Activated CD4-positive, CD25-positive, alpha-beta regulatory T cell (primary cell): ENCODE data around the gene KRTAP10-12.
"Not testable (repeated sequence)": the region's sequence is repeated elsewhere in the genome, so short reads cannot be mapped to it uniquely, and the experiment has no call there.

ENCODE experiments used
- DNase-seq, 4 experiments: peaks; one replicate each; lab custom pipeline; 2025; lab: John Stamatoyannopoulos, UW

The KRTAP10-12 gene

GRCh38 chr21:44670642-44671432 lies 26.1 kb upstream of the KRTAP10-12 start:
- DNase-seq, result no peak

- no peak for DNase-seq
Measured at GRCh38 chr21:44671911-44672310, 25.1 kb upstream of the KRTAP10-12 start.

- no peak for DNase-seq
Measured at GRCh38 chr21:44677881-44678280, 19.1 kb upstream of the KRTAP10-12 start.

- DNase-seq, result no peak
Measured at GRCh38 chr21:44681152-44681551, 15.8 kb upstream of the KRTAP10-12 start.

- DNase-seq, result no peak
Measured at GRCh38 chr21:44681861-44682579, 15.0 kb upstream of the KRTAP10-12 start, which contains the start of gene KRTAP12-1. Gene KRTAP12-1, minus strand, starts transcription at chr21:44682163. Its CDS starts 40 bp downstream, at chr21:44682123.

GRCh38 chr21:44682580-44683151 lies 14.3 kb upstream of the KRTAP10-12 start:
- no peak for DNase-seq

- no peak for DNase-seq
Measured at GRCh38 chr21:44684077-44684476, 12.9 kb upstream of the KRTAP10-12 start.

- no peak for DNase-seq
Measured at GRCh38 chr21:44684483-44684882, 12.5 kb upstream of the KRTAP10-12 start.

- not testable (repeated sequence) for DNase-seq
Measured at GRCh38 chr21:44685050-44685449, 11.9 kb upstream of the KRTAP10-12 start.

- no peak for DNase-seq
Measured at GRCh38 chr21:44686000-44686781, 10.8 kb upstream of the KRTAP10-12 start.

GRCh38 chr21:44686843-44687561 lies 10.0 kb upstream of the KRTAP10-12 start:
- DNase-seq, result no peak

- DNase-seq, result no peak
Measured at GRCh38 chr21:44687671-44688070, 9.3 kb upstream of the KRTAP10-12 start.

GRCh38 chr21:44689740-44690139 lies 7.2 kb upstream of the KRTAP10-12 start:
- DNase-seq, result not testable (repeated sequence)

- DNase-seq, result no peak
Measured at GRCh38 chr21:44691686-44692085, 5.3 kb upstream of the KRTAP10-12 start.

- DNase-seq, result no peak
Measured at GRCh38 chr21:44692798-44693512, 4.0 kb upstream of the KRTAP10-12 start.

- DNase-seq, result no peak
Measured at GRCh38 chr21:44694776-44695175, 2.2 kb upstream of the KRTAP10-12 start.

- no peak for DNase-seq
Measured at GRCh38 chr21:44695184-44695583, 1.8 kb upstream of the KRTAP10-12 start.

- no peak for DNase-seq
Measured at GRCh38 chr21:44695641-44696040, 1.3 kb upstream of the KRTAP10-12 start.

- DNase-seq, result no peak
Measured at GRCh38 chr21:44696572-44696971, 400 bp upstream of the KRTAP10-12 start.

GRCh38 chr21:44697811-44698734 lies 1.1 kb downstream of the KRTAP10-12 start:
- DNase-seq, result no peak
